ENCODE data around the gene GNAZ.

Gene GNAZ

DNA sequence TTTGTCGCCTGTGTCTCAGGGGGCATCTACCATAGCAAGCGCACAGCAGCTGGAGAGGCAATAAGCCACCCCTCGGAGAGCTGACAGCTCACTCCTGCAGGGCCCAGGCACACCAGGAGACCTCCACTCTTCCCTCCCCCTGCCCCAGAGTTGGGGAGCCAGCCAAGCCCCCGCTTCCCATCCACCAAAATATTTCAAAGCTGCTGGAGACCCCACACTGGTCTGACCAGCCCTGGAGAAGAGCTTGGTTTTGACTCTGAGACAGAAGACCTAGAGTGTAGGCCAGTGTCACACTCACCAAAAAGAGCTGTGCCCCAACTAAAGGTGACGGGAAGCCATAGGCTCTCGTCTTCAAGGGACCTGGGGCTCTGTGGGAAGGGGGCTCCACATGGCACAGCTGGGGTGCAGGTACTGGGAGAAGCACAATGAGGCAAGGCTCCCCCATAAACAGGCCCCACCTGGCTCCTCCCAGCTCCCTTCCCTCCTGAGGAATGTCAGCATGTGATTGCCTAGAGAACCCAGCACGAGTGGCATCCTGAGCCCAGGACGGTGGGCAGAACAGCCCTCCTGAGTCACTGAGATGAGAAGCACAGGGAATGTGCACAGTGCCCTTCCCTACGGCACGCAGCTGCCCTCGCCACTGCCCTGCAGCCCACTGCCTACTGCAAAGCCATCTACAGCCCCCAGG lies 5.8 kb upstream of the GNAZ start:
- DNase-seq (ENCODE audit: low read depth, low spot score), result no peak
- ChIA-PET CTCF (interaction anchor here (0.9 to 1.6 kb wide), 2 partner anchors 104 to 106 kb away, joined by 3 to 6 read pairs; no protein-coding TSS in a partner anchor), POLR2A (no interaction called here)
- no peak overlapping the region for H3K4me3 ChIP-seq (ENCODE audit: low read depth, low read length)
- TF ChIP-seq, protein P1, sequence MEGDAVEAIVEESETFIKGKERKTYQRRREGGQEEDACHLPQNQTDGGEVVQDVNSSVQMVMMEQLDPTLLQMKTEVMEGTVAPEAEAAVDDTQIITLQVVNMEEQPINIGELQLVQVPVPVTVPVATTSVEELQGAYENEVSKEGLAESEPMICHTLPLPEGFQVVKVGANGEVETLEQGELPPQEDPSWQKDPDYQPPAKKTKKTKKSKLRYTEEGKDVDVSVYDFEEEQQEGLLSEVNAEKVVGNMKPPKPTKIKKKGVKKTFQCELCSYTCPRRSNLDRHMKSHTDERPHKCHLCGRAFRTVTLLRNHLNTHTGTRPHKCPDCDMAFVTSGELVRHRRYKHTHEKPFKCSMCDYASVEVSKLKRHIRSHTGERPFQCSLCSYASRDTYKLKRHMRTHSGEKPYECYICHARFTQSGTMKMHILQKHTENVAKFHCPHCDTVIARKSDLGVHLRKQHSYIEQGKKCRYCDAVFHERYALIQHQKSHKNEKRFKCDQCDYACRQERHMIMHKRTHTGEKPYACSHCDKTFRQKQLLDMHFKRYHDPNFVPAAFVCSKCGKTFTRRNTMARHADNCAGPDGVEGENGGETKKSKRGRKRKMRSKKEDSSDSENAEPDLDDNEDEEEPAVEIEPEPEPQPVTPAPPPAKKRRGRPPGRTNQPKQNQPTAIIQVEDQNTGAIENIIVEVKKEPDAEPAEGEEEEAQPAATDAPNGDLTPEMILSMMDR (IDR thresholded peaks at IDR 0.05; ENCODE audit: insufficient read depth, low read length, missing control alignments), result no peak

DNA sequence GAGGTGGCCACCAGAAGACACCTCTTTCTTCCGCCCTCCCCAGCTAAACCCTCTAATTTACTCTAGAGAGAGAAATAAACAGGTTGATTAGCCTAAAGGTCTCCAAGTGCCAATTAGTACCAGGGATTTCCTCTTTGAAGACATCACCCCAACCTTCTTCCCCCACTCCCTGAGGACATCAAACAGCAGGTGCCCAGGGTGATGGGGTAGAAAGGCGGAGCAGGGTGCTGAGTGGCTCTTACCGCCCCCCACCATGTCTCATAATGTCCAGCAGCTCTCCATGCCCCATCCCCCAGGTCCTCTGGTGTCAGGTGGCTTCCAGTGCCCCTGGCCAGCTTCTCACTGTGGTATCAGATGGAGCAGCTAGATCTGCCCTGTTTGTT lies 5.3 kb upstream of the GNAZ start:
- TF ChIP-seq, protein P1 (IDR thresholded peaks at IDR 0.05; ENCODE audit: insufficient read depth, low read length, missing control alignments), result no peak
- ChIA-PET CTCF (interaction anchor here (0.9 kb wide), 1 partner anchor 106 kb away, joined by 3 read pairs; no protein-coding TSS in a partner anchor), POLR2A (no interaction called here)
- H3K4me3 ChIP-seq (ENCODE audit: low read depth, low read length), result no peak overlapping the region
- no peak for DNase-seq (ENCODE audit: low read depth, low spot score)

DNA sequence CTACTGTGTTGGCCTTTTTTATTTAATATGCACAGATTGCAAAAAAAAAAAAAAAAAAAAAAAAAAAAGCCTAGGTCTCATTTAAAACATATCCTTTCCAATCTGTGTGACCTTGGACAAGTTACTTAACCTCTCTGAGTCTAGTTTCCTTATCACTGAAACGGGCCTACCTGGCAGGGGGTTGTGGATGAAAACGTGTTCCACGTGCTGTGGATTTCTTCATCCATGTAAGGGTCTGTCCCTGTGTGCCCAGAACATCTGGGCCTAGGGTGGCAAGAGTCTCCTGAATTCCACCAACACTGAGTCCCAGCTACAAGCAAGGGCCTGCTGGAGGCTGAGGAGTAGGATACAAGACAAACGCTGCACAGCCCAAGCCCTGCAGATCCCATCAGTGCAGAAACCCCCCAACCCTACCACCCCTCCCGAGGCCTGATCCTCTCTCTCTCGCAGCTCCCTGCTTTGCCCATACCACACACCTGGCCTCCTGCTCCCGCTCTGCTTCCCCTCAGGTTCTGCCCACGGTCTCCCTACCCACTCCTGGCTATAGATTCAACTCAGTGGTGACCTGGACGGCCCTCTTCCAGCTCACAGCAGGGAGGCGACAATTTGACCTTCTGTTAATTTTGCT lies 4.7 kb upstream of the GNAZ start:
- POLR2A ChIA-PET, result no interaction called here
- TF ChIP-seq, protein P1 (IDR thresholded peaks at IDR 0.05; ENCODE audit: insufficient read depth, low read length, missing control alignments), result no peak
- no peak for DNase-seq (ENCODE audit: low read depth, low spot score)
- CTCF ChIA-PET, result no interaction called here
- H3K4me3 ChIP-seq (ENCODE audit: low read depth, low read length), result no peak overlapping the region

DNA sequence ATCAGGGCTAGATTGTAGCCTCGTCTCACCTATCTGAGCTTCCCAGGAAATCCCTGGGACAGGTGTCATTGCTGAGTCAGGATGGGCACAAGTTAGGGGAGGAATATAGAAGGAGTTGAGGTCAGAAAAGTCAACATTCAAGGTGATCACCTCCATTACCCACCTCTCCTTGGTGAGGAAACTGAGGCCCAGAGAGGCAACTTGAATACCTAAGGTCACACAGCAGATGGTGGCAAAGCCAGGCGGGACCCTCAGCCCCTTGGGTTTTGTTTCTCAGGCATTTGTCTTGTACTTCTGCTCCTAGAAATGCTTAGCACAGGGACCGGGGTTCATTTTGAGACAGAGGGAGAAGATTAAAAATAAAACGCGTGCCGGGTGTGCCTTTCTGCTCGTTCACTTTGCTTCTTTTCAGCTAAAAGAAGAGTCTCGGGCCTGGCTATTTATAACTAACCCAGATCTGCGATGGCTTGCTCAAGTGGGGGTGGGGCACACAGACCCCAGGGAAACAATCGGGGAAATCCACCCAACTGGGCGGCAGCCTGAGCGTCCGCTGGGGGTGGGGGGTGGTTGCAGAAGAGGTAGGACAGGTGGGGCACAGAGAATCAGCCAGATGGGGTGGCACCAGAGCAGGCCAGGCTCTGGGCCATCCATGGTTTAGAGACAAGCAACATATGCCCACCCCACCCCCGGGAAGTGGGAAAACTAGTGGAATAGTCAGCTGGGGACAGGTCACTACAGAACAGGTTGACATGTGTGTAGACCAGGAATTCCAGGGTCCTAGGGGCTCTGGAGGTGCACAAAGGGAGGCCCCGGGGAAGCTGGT lies 3.9 kb upstream of the GNAZ start:
- TF ChIP-seq, protein P1 (IDR thresholded peaks at IDR 0.05; ENCODE audit: insufficient read depth, low read length, missing control alignments), result no peak
- no peak overlapping the region for H3K4me3 ChIP-seq (ENCODE audit: low read depth, low read length)
- CTCF ChIA-PET, result no interaction called here
- no peak for DNase-seq (ENCODE audit: low read depth, low spot score)
- POLR2A ChIA-PET, result no interaction called here

DNA sequence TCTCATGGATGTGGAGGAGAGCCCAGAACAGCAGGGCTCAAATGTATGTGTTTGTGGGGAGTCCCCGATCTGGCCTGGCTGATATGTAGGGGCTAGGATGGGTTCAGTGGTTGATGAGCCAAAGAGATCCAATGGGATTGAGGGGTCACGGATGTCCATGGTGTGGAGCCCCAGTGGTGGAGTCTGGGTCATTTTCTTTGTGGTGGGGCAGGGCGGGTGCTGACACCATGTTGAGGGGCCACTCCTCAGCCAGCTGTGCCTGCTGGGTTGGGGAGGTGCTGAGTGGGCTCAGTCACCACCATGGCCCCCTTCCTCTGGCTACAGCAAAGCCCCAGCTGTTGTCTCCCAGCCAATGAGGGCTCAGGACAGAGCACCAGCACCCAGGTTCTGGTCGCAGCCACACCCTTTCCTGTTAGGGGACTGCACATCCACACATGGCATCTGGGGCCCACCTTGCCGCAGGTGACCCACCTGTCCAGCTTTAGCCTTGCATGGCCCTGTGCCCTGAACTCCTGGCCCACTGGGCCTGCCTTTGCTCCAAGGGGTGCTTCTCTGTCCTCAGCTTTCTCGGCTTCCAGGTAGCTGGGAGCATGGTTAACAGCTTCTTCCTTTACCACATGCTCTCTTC lies 3.2 kb upstream of the GNAZ start:
- POLR2A ChIA-PET, result no interaction called here
- CTCF ChIA-PET, result no interaction called here
- H3K4me3 ChIP-seq (ENCODE audit: low read depth, low read length), result no peak overlapping the region
- no peak for DNase-seq (ENCODE audit: low read depth, low spot score)
- TF ChIP-seq, protein P1 (IDR thresholded peaks at IDR 0.05; ENCODE audit: insufficient read depth, low read length, missing control alignments), result no peak

DNA sequence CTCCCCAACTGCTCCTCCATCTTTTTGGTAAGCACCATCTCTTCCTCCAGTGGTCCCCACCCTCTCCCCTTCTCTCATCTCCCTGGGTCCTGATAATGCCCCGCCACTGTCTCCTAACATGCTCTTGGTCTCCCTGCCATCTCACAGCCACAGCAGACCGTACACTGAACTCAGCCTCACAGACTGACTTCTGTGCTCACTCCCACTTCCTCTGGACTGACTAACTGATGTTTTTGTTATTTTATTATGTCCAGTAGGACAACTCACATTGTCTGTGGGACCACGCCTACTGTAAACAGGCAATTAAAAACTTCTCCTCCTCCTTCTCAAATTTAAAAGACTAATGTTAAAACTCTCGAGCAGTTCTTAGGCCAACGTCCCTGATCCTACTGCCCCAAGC lies 2.6 kb upstream of the GNAZ start:
- H3K4me3 ChIP-seq (ENCODE audit: low read depth, low read length), result no peak overlapping the region
- ChIA-PET POLR2A (no interaction called here), CTCF (no interaction called here)
- TF ChIP-seq, protein P1 (IDR thresholded peaks at IDR 0.05; ENCODE audit: insufficient read depth, low read length, missing control alignments), result no peak
- DNase-seq (ENCODE audit: low read depth, low spot score), result no peak

All from AG04449 (cell line).